Thyroid gland (tissue), 4 donors: ENCODE measurements around the gene SYMPK. TPM values are rescaled to one million over a fixed set of nuclear protein-coding genes. Genes with fewer than 3 reads are reported as not detected.

ENCODE experiments used
- DNase-seq, 2 donors: peaks; one replicate each; pipeline ENCODE4 v3.0.0-alpha.2; 2019
- H3K27ac ChIP-seq, 3 donors: fragments of 200-600 bp; sonication (generic); 1 replicate in 2 of 3; 2 replicates in 1 of 3; pipeline ENCODE4 v1.5.1; 2016 to 2019; ENCODE audit warnings: mild to moderate bottlenecking in 1 of 3, moderate library complexity in 1 of 3
- H3K27me3 ChIP-seq: fragments of 200-600 bp; sonication (generic); one replicate; pipeline ENCODE4 v1.5.1; 2019
- H3K36me3 ChIP-seq, 2 donors: fragments of 200-600 bp; sonication (generic); one replicate each; pipeline ENCODE4 v1.5.1; 2016 to 2019
- H3K4me1 ChIP-seq, 2 donors: fragments of 200-600 bp; sonication (generic); one replicate each; pipeline ENCODE4 v1.5.1; 2017 to 2019
- H3K4me3 ChIP-seq, 3 donors: fragments of 200-600 bp; sonication (generic); replicated peaks in 1 of 3; 1 replicate in 2 of 3; 2 replicates in 1 of 3; pipeline ENCODE4 v1.5.1; 2016; ENCODE audit warnings: mild to moderate bottlenecking in 1 of 3
- H3K9me3 ChIP-seq: fragments of 200-600 bp; sonication (generic); one replicate; pipeline ENCODE4 v1.5.1; 2017
- POLR2A ChIP-seq, 2 donors: fragments of 450-650 bp; IDR thresholded peaks; one replicate each; pipeline ENCODE4 v1.6.1; 2017; ENCODE audit warnings: antibody characterized with exemption in 2 of 2, mild to moderate bottlenecking in 2 of 2, moderate library complexity in 1 of 2
- WGBS, 2 donors: methylation state at CpG; one replicate each; pipeline ENCODE4 v1.1.5; 2017; 5-methylcytosine and 5-hydroxymethylcytosine counted together
- intact Hi-C: fragments of 100-400 bp; cut with DNase I; formaldehyde crosslinking; loops from one replicate; pipeline ENCODE4 v1.15.1; 2023
- total RNA-seq, 4 donors: library from RNA; depleted of rRNA; stranded (reverse); fragments of >200 nt; gene quantifications; one replicate each; pipeline ENCODE4 v1.2.3, GENCODE V29; 2016
- TF ChIP-seq, protein P1 (sequence below), 6 experiments: fragments of 200-600 bp in 3 of 6; fragments of 450-650 bp in 3 of 6; sonication (generic) in 3 of 6; IDR thresholded peaks; one replicate each; pipeline ENCODE4 v1.5.1; 2016 to 2019; ENCODE audit warnings: antibody characterized with exemption in 6 of 6, mild to moderate bottlenecking in 2 of 6, inconsistent platforms in 1 of 6, moderate library complexity in 1 of 6

Gene SYMPK
- total RNA-seq, 4 donors from 2014 or later: 32.4 to 56.8 (median 38.7) TPM

GRCh38 chr19:45814166-45814780 is 48.7 kb downstream of the SYMPK start:
- no peaks in the 10 kb centered on the region for H3K27me3 ChIP-seq
- no peak overlapping the region for H3K4me3 ChIP-seq
- no peaks in the 10 kb centered on the region for H3K9me3 ChIP-seq
- no peak overlapping the region for H3K27ac ChIP-seq
- no peaks in the 10 kb centered on the region for H3K36me3 ChIP-seq
- TF ChIP-seq, protein P1, sequence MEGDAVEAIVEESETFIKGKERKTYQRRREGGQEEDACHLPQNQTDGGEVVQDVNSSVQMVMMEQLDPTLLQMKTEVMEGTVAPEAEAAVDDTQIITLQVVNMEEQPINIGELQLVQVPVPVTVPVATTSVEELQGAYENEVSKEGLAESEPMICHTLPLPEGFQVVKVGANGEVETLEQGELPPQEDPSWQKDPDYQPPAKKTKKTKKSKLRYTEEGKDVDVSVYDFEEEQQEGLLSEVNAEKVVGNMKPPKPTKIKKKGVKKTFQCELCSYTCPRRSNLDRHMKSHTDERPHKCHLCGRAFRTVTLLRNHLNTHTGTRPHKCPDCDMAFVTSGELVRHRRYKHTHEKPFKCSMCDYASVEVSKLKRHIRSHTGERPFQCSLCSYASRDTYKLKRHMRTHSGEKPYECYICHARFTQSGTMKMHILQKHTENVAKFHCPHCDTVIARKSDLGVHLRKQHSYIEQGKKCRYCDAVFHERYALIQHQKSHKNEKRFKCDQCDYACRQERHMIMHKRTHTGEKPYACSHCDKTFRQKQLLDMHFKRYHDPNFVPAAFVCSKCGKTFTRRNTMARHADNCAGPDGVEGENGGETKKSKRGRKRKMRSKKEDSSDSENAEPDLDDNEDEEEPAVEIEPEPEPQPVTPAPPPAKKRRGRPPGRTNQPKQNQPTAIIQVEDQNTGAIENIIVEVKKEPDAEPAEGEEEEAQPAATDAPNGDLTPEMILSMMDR (IDR thresholded peaks at IDR 0.05): no peak
- no peak for TF ChIP-seq POLR2A (IDR thresholded peaks at IDR 0.05)
- intact Hi-C loops: no loop called here
- WGBS, 2 donors: 82 to 92% methylated on average over 5 to 10 of the region's 12 CpGs
- no peak for DNase-seq
- H3K4me1 ChIP-seq: peaks cover 5 to 18% of the 10 kb centered on the region in 2 donors

DNA sequence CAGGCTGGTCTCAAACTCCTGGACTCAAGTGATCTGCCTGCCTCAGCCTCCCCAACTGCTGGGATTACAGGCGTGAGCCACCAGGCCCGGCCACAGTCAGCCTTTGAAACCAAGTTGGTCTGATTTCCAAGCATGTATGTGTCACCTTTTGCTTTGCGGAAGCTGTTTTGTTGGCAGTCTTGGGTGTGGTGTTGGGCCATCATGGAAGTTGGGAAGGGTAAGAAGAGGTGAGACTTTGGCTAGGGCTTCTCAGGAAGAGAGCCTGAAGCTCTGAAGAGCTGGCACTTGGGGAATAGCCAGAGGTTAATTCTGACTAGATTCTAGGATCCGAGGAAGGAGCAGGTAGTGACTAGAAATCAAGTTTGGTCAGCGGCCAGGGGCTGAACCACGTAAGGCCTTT is 50.6 kb downstream of the SYMPK start:
- no peaks in the 10 kb centered on the region for H3K36me3 ChIP-seq
- DNase-seq: no peak
- H3K27ac ChIP-seq: no peak overlapping the region
- H3K9me3 ChIP-seq: no peaks in the 10 kb centered on the region
- H3K4me1 ChIP-seq: peaks cover 5 to 18% of the 10 kb centered on the region in 2 donors
- no peaks in the 10 kb centered on the region for H3K27me3 ChIP-seq
- intact Hi-C loops: no loop called here
- H3K4me3 ChIP-seq: no peak overlapping the region
- TF ChIP-seq, protein P1 (IDR thresholded peaks at IDR 0.05): no peak
- TF ChIP-seq POLR2A (IDR thresholded peaks at IDR 0.05): no peak
- 90 to 95% methylated on average over 6 of the region's 6 CpGs for WGBS, 2 donors

GRCh38 chr19:45809643-45810159 is 53.2 kb downstream of the SYMPK start:
- H3K36me3 ChIP-seq: no peaks in the 10 kb centered on the region
- intact Hi-C loops: no loop called here
- no peak overlapping the region for H3K4me3 ChIP-seq
- no peaks in the 10 kb centered on the region for H3K27me3 ChIP-seq
- peak overlapping the region; percentile 25 to 70 (median 66) for H3K27ac ChIP-seq
- TF ChIP-seq POLR2A (IDR thresholded peaks at IDR 0.05): no peak
- TF ChIP-seq, protein P1 (IDR thresholded peaks at IDR 0.05): no peak
- no peaks in the 10 kb centered on the region for H3K9me3 ChIP-seq
- DNase-seq: peak in 1 of 2 donors; percentile 21
- 40 to 45% methylated on average over 7 of the region's 7 CpGs for WGBS, 2 donors
- peaks cover 17 to 23% of the 10 kb centered on the region in 2 donors for H3K4me1 ChIP-seq

DNA sequence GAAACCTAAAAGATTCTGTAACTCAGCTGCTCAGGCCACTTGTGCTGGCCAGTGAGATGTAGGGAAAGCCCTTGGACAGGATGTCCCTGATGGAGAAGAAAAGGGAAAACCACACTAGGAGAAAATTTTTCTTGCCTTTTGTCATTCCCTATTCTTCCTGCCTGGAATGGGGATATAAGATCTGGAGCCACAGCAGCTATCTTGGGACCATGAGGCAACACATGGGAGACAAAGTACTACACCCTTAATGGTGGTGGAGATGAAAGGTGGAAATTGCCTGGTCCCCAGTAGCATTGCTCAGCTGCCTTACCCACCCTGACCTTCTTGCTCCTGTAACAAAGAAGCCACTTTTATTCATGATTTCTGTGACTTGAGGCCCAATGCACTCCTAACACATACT is 57.2 kb downstream of the SYMPK start:
- H3K4me1 ChIP-seq: peaks cover 37 to 43% of the 10 kb centered on the region in 2 donors
- no peaks in the 10 kb centered on the region for H3K27me3 ChIP-seq
- TF ChIP-seq, protein P1 (IDR thresholded peaks at IDR 0.05): no peak
- TF ChIP-seq POLR2A (IDR thresholded peaks at IDR 0.05): no peak
- H3K27ac ChIP-seq: peak overlapping the region in 2 of 3 donors; percentile 82 to 95
- H3K4me3 ChIP-seq: no peak overlapping the region
- DNase-seq: no peak
- no peaks in the 10 kb centered on the region for H3K9me3 ChIP-seq
- H3K36me3 ChIP-seq: no peaks in the 10 kb centered on the region
- intact Hi-C loops: no loop called here

GRCh38 chr19:45804959-45805230 is 58.1 kb downstream of the SYMPK start:
- intact Hi-C loops: no loop called here
- DNase-seq: peak; percentile 76 to 84
- H3K27ac ChIP-seq: peak overlapping the region; percentile 82 to 95 (median 92)
- WGBS, 2 donors: 22 to 42% methylated on average over 7 to 8 of the region's 8 CpGs
- no peak overlapping the region for H3K4me3 ChIP-seq
- no peaks in the 10 kb centered on the region for H3K27me3 ChIP-seq
- peaks cover 43 to 44% of the 10 kb centered on the region in 2 donors for H3K4me1 ChIP-seq
- TF ChIP-seq POLR2A (IDR thresholded peaks at IDR 0.05): peak in 1 of 2 donors; percentile 5
- TF ChIP-seq, protein P1 (IDR thresholded peaks at IDR 0.05): no peak
- no peaks in the 10 kb centered on the region for H3K36me3 ChIP-seq
- H3K9me3 ChIP-seq: no peaks in the 10 kb centered on the region
